Testis (tissue), 2 donors: ENCODE measurements around the gene ESPNL.

Experiments
- CTCF ChIP-seq, 3 experiments: fragments of 450-650 bp in 2 of 3; fragments of 200-600 bp in 1 of 3; sonication (generic) in 1 of 3; IDR thresholded peaks; one replicate each; pipeline ENCODE4 v1.5.1; 2016 to 2019; ENCODE audit warnings: antibody characterized with exemption in 3 of 3, mild to moderate bottlenecking in 2 of 3, moderate library complexity in 1 of 3
- POLR2A ChIP-seq: fragments of 450-650 bp; IDR thresholded peaks from one replicate; pipeline ENCODE4 v1.6.1; 2017; ENCODE audit warnings: antibody characterized with exemption, mild to moderate bottlenecking, moderate library complexity

GRCh38 chr2:238132463-238133450 lies 32.6 kb downstream of the ESPNL start:
- no peak for TF ChIP-seq POLR2A
- no peak for TF ChIP-seq CTCF (IDR thresholded peaks at IDR 0.05)
